Measurements from ENCODE around the gene MMP27. TPM values are rescaled to one million over a fixed set of nuclear protein-coding genes. Genes with fewer than 3 reads are reported as not detected.

MMP27 gene
- total RNA-seq (2021; ENCODE audit: unreplicated experiment) (not detected), Bru-seq, nascent RNA (not detected), BruChase-seq, experiment 1, labeled RNA remaining after a 2-hour chase (percentile 6 among the genes with signal in this experiment), BruChase-seq, experiment 2, labeled RNA remaining after a 6-hour chase (not detected)
- not detected for polyA plus RNA-seq (2012; ENCODE audit: insufficient read length)
- long read RNA-seq = 0 reads

DNA sequence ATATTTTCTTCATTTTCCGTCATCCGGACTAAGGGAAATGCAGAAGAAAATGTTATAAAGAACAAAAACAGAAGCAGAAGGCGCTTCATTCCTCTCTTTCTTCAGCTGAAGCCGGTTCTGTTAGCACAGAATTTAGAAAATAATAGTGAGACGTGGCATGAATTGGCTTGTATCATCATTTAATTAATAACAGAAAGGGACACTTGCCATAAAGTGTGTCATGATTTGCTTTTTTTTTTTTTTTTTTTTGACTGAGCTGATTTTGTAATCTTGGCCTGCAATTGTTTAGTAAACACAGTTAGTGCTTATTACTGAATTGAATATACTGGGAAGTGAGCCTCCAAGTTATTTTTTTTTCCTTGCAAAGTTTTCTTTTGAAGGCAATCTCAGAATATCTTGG is at the start of gene MMP27:
MMP27 (minus strand) TSS at position 144 of the 400 bp plus-strand sequence; CDS start at position 89, 55 bp downstream.
- ChIA-PET POLR2A (no interaction called here), CTCF (no interaction called here)
- ATAC-seq = no peak
- intact Hi-C loops (cut with micrococcal nuclease; ENCODE audit: unreplicated experiment) (no loop called here), in situ Hi-C loops (cut with HindIII; ENCODE audit: low pct_unique_long_range_greater_than_20kb, low sequenced_read_pairs) (no loop called here)
- BruUV-seq (replicated peaks) = no TSS peak
- H3K36me3 ChIP-seq (ENCODE audit: control insufficient read depth, insufficient read depth, low read length) = no peaks in the 10 kb centered on the region
- H3K9me3 ChIP-seq (ENCODE audit: control insufficient read depth, insufficient read depth, low read depth, low read length) = no peaks in the 10 kb centered on the region
- no peak within 1 kb of the TSS for H3K27ac ChIP-seq (ENCODE audit: low read length)
- no peaks in the 10 kb centered on the region for H3K4me1 ChIP-seq (ENCODE audit: control insufficient read depth, insufficient read depth, low read length)
- no peaks in the 10 kb centered on the region; the same call in none of the 2 replicates for H3K27me3 ChIP-seq (ENCODE audit: control insufficient read depth, insufficient read depth, low read length)
- H3K4me3 ChIP-seq (ENCODE audit: low read depth in 2 of 2, low read length in 2 of 2) = no peak within 1 kb of the TSS
- DNase-seq (ENCODE audit: low read depth, low spot score) = no peak
- TF ChIP-seq, protein P1, sequence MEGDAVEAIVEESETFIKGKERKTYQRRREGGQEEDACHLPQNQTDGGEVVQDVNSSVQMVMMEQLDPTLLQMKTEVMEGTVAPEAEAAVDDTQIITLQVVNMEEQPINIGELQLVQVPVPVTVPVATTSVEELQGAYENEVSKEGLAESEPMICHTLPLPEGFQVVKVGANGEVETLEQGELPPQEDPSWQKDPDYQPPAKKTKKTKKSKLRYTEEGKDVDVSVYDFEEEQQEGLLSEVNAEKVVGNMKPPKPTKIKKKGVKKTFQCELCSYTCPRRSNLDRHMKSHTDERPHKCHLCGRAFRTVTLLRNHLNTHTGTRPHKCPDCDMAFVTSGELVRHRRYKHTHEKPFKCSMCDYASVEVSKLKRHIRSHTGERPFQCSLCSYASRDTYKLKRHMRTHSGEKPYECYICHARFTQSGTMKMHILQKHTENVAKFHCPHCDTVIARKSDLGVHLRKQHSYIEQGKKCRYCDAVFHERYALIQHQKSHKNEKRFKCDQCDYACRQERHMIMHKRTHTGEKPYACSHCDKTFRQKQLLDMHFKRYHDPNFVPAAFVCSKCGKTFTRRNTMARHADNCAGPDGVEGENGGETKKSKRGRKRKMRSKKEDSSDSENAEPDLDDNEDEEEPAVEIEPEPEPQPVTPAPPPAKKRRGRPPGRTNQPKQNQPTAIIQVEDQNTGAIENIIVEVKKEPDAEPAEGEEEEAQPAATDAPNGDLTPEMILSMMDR (IDR thresholded peaks at IDR 0.05) = no peak
- TF ChIP-seq TCF7L2 (IDR thresholded peaks at IDR 0.05; ENCODE audit: low read depth, low read length) (no peak), SIN3A (IDR thresholded peaks at IDR 0.05; ENCODE audit: borderline replicate concordance, insufficient read depth, low read depth, low read length) (no peak), POLR2AphosphoS5 (IDR thresholded peaks at IDR 0.05; ENCODE audit: low read depth, low read length) (no peak)
- TF ChIP-seq, protein P2, sequence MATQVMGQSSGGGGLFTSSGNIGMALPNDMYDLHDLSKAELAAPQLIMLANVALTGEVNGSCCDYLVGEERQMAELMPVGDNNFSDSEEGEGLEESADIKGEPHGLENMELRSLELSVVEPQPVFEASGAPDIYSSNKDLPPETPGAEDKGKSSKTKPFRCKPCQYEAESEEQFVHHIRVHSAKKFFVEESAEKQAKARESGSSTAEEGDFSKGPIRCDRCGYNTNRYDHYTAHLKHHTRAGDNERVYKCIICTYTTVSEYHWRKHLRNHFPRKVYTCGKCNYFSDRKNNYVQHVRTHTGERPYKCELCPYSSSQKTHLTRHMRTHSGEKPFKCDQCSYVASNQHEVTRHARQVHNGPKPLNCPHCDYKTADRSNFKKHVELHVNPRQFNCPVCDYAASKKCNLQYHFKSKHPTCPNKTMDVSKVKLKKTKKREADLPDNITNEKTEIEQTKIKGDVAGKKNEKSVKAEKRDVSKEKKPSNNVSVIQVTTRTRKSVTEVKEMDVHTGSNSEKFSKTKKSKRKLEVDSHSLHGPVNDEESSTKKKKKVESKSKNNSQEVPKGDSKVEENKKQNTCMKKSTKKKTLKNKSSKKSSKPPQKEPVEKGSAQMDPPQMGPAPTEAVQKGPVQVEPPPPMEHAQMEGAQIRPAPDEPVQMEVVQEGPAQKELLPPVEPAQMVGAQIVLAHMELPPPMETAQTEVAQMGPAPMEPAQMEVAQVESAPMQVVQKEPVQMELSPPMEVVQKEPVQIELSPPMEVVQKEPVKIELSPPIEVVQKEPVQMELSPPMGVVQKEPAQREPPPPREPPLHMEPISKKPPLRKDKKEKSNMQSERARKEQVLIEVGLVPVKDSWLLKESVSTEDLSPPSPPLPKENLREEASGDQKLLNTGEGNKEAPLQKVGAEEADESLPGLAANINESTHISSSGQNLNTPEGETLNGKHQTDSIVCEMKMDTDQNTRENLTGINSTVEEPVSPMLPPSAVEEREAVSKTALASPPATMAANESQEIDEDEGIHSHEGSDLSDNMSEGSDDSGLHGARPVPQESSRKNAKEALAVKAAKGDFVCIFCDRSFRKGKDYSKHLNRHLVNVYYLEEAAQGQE (IDR thresholded peaks at IDR 0.05; ENCODE audit: insufficient read depth in 1 of 2, low read depth in 2 of 2, low read length in 1 of 2) = no peak

DNA sequence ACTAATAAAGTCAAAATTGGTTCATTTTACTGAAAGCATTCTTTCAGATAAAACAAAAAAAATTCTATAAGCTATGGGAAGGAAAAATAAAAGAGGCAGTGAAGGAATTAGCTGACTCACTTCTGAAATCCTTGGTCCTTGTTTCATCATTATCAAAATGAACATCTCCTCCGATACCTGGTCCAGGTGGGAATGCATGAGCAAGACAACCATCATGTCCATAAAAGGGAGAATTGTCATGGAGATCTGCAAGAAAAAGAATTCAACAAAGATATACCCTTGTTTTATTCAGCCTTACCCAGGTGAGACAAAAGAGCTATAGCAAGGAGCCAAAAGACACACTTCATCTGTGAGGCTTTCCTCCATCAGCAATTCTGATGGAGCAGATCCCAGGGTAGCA is 47.7 kb upstream of the MMP27 start:
- in situ Hi-C loops (cut with HindIII; ENCODE audit: low pct_unique_long_range_greater_than_20kb, low sequenced_read_pairs) = no loop called here
- no TSS peak for BruUV-seq (replicated peaks)
- DNase-seq (ENCODE audit: low read depth, low spot score) (no peak), ATAC-seq (no peak)
- no peaks in the 10 kb centered on the region for H3K4me1 ChIP-seq (ENCODE audit: control insufficient read depth, insufficient read depth, low read length)
- CTCF ChIA-PET = interaction anchor here (0.8 kb wide), 1 partner anchor 71 kb away, joined by 3 read pairs; no protein-coding TSS in a partner anchor
- no peak overlapping the region for H3K4me3 ChIP-seq (ENCODE audit: low read depth in 2 of 2, low read length in 2 of 2)
- intact Hi-C loops (cut with micrococcal nuclease; ENCODE audit: unreplicated experiment) = no loop called here
- no peaks in the 10 kb centered on the region for H3K36me3 ChIP-seq (ENCODE audit: control insufficient read depth, insufficient read depth, low read length)
- no peaks in the 10 kb centered on the region for H3K9me3 ChIP-seq (ENCODE audit: control insufficient read depth, insufficient read depth, low read depth, low read length)
- H3K27ac ChIP-seq (ENCODE audit: low read length) = no peak overlapping the region
- POLR2A ChIA-PET = no interaction called here
- peaks cover 11% of the 10 kb centered on the region for H3K27me3 ChIP-seq (ENCODE audit: control insufficient read depth, insufficient read depth, low read length)
- no peak for TF ChIP-seq SIN3A (IDR thresholded peaks at IDR 0.05; ENCODE audit: borderline replicate concordance, insufficient read depth, low read depth, low read length)
- TF ChIP-seq POLR2AphosphoS5 (IDR thresholded peaks at IDR 0.05; ENCODE audit: low read depth, low read length) = no peak
- TF ChIP-seq, protein P2 (IDR thresholded peaks at IDR 0.05; ENCODE audit: insufficient read depth in 1 of 2, low read depth in 2 of 2, low read length in 1 of 2) = no peak
- no peak for TF ChIP-seq TCF7L2 (IDR thresholded peaks at IDR 0.05; ENCODE audit: low read depth, low read length)
- TF ChIP-seq, protein P1 (IDR thresholded peaks at IDR 0.05) = no peak
